Measurements from ENCODE around the gene SMG6. TPM values are rescaled to one million over a fixed set of nuclear protein-coding genes. Genes with fewer than 3 reads are reported as not detected.

Gene SMG6
- total RNA-seq, 1 experiment from 2014 or later, result 33.8 TPM

- no peaks in the 10 kb centered on the region for H3K27me3 ChIP-seq (replicated peaks; ENCODE audit: control insufficient read depth, insufficient read depth, low read length)
- no TSS peak for BruUV-seq (replicated peaks)
- Mint-ChIP-seq H3K9me3 (ENCODE audit: unreplicated experiment) (no peaks in the 10 kb centered on the region), H3K27me3 (ENCODE audit: insufficient read depth, unreplicated experiment) (no peaks in the 10 kb centered on the region), H3K27ac (ENCODE audit: unreplicated experiment) (no peak overlapping the region), H3K4me3 (ENCODE audit: unreplicated experiment) (no peak overlapping the region), H3K4me1 (ENCODE audit: low read depth, unreplicated experiment) (peaks cover 19% of the 10 kb centered on the region), H3K36me3 (ENCODE audit: insufficient read depth, unreplicated experiment) (peaks cover 6% of the 10 kb centered on the region)
- H3K36me3 ChIP-seq (ENCODE audit: control insufficient read depth, insufficient read depth, low read length), result peaks cover 3% of the 10 kb centered on the region; the same call in 1 of the 2 replicates
- H3K4me1 ChIP-seq, result peaks cover 23% of the 10 kb centered on the region
- CTCF ChIA-PET, result interaction anchor here (0.6 to 2.1 kb wide), 3 partner anchors 50 to 126 kb away, joined by 3 to 8 read pairs (median 5); no protein-coding TSS in a partner anchor
- POLR2A ChIA-PET, result no interaction called here
- DNase-seq, result no peak
- TF ChIP-seq CTCF (IDR thresholded peaks at IDR 0.05; ENCODE audit: insufficient read depth in 1 of 2, low read depth in 1 of 2, low read length in 1 of 2, severe bottlenecking in 1 of 2, unreplicated experiment in 1 of 2), result no peak
- intact Hi-C loops (cut with micrococcal nuclease; ENCODE audit: unreplicated experiment), result no loop called here
- no peaks in the 10 kb centered on the region for H3K9me3 ChIP-seq
- H3K4me3 ChIP-seq (ENCODE audit: low read depth, low read length), result no peak overlapping the region
These were observed 122.8 kb downstream of the SMG6 start for GRCh38 chr17:2180768-2181167.

GRCh38 chr17:2179615-2180295, 123.8 kb downstream of the SMG6 start:
- ChIA-PET CTCF (no interaction called here), POLR2A (no interaction called here)
- Mint-ChIP-seq H3K27ac (ENCODE audit: unreplicated experiment) (peak overlapping the region; percentile 26), H3K4me1 (ENCODE audit: low read depth, unreplicated experiment) (peaks cover 19% of the 10 kb centered on the region), H3K36me3 (ENCODE audit: insufficient read depth, unreplicated experiment) (peaks cover 6% of the 10 kb centered on the region), H3K27me3 (ENCODE audit: insufficient read depth, unreplicated experiment) (no peaks in the 10 kb centered on the region), H3K9me3 (ENCODE audit: unreplicated experiment) (no peaks in the 10 kb centered on the region), H3K4me3 (ENCODE audit: unreplicated experiment) (no peak overlapping the region)
- intact Hi-C loops (cut with micrococcal nuclease; ENCODE audit: unreplicated experiment), result no loop called here
- no peak for DNase-seq
- Histone ChIP-seq H3K9me3 (no peaks in the 10 kb centered on the region), H3K4me3 (ENCODE audit: low read depth, low read length) (no peak overlapping the region), H3K27me3 (replicated peaks; ENCODE audit: control insufficient read depth, insufficient read depth, low read length) (no peaks in the 10 kb centered on the region), H3K4me1 (peaks cover 23% of the 10 kb centered on the region), H3K36me3 (ENCODE audit: control insufficient read depth, insufficient read depth, low read length) (0 out of 2 replicates have a peak, but pooled peaks cover 3% of the 10 kb centered on the region)
- no peak for TF ChIP-seq CTCF (IDR thresholded peaks at IDR 0.05; ENCODE audit: insufficient read depth in 1 of 2, low read depth in 1 of 2, low read length in 1 of 2, severe bottlenecking in 1 of 2, unreplicated experiment in 1 of 2)
- no TSS peak for BruUV-seq (replicated peaks)

GRCh38 chr17:2178798-2179501, 124.6 kb downstream of the SMG6 start:
- Mint-ChIP-seq H3K27me3 (ENCODE audit: insufficient read depth, unreplicated experiment) (no peaks in the 10 kb centered on the region), H3K27ac (ENCODE audit: unreplicated experiment) (no peak overlapping the region), H3K4me3 (ENCODE audit: unreplicated experiment) (no peak overlapping the region), H3K9me3 (ENCODE audit: unreplicated experiment) (no peaks in the 10 kb centered on the region), H3K4me1 (ENCODE audit: low read depth, unreplicated experiment) (peaks cover 19% of the 10 kb centered on the region), H3K36me3 (ENCODE audit: insufficient read depth, unreplicated experiment) (peaks cover 6% of the 10 kb centered on the region)
- POLR2A ChIA-PET, result no interaction called here
- CTCF ChIA-PET, result interaction anchor here (0.7 kb wide), 1 partner anchor 9 kb away, joined by 3 read pairs; no protein-coding TSS in a partner anchor
- no peaks in the 10 kb centered on the region for H3K9me3 ChIP-seq
- no TSS peak for BruUV-seq (replicated peaks)
- intact Hi-C loops (cut with micrococcal nuclease; ENCODE audit: unreplicated experiment), result no loop called here
- no peak overlapping the region for H3K4me3 ChIP-seq (ENCODE audit: low read depth, low read length)
- DNase-seq, result no peak
- no peaks in the 10 kb centered on the region for H3K27me3 ChIP-seq (replicated peaks; ENCODE audit: control insufficient read depth, insufficient read depth, low read length)
- 0 out of 2 replicates have a peak, but pooled peaks cover 3% of the 10 kb centered on the region for H3K36me3 ChIP-seq (ENCODE audit: control insufficient read depth, insufficient read depth, low read length)
- no peak for TF ChIP-seq CTCF (IDR thresholded peaks at IDR 0.05; ENCODE audit: insufficient read depth in 1 of 2, low read depth in 1 of 2, low read length in 1 of 2, severe bottlenecking in 1 of 2, unreplicated experiment in 1 of 2)
- peaks cover 23% of the 10 kb centered on the region for H3K4me1 ChIP-seq
